ENCODE results near the gene HPSE2.

HPSE2 gene

GRCh38 chr10:98489561-98490481 is 745.8 kb downstream of the HPSE2 start:
- DNase-seq (ENCODE audit: low read depth) = no peak

DNA sequence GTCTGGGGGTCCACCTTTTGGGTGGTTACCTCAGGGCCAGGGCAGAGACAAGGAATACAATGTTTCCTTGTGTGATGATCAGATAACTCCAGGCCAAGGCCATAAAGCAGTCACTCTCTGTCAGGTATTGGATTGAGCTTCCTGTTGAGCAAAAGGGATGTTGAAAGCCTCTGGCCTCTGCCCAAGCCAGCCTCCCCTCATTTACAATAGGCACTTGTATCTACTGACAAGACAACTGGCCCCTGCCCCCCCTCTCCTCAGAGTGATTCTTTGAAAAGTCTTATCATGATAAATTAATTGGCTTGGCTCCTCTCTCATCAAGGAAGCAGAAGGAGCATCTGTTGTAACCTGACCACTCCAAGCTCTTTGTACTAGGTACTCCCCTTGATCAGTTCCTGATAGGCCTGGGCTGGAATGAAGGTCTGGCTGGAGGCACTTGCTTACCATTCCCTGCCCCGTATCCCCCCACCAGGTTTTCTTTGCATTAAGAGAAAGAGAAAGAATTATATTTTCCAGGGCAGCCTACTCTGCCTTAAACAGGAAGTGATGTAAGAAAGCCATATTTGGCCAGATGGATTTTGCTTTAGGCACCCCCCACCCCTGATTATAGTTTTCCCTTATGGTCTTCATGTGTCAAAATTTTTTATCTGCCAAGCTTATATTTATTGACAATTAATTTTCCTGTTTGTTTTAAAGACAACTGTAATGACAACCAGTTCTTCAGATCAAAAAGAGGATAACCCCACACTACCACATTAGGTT is 746.8 kb downstream of the HPSE2 start:
- DNase-seq (ENCODE audit: low read depth) = no peak

- no peak for DNase-seq (ENCODE audit: low read depth)
Measured at GRCh38 chr10:98487649-98488048, 748.0 kb downstream of the HPSE2 start.

DNA sequence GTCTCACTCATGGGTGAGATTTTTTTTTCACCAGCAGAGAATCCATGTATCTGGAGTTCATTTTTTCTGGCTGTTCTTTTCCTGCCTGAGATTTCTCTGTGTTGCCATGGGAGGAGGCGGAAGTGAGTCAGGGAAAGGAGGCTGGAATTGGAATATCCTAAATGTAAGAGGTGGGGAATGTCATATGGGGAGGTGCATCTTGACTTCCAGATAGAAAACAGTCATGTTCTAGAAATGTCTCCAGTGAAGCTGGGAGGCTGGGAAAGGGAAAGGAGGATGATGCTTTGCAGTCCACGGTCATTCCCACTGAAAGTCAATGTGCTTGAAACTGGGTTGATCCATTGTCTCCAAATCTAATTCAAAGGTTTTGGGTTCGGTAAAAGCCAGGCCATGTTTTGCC is 749.2 kb downstream of the HPSE2 start:
- DNase-seq (ENCODE audit: low read depth) = no peak

GRCh38 chr10:98485959-98486358 is 749.7 kb downstream of the HPSE2 start:
- no peak for DNase-seq (ENCODE audit: low read depth)

DNA sequence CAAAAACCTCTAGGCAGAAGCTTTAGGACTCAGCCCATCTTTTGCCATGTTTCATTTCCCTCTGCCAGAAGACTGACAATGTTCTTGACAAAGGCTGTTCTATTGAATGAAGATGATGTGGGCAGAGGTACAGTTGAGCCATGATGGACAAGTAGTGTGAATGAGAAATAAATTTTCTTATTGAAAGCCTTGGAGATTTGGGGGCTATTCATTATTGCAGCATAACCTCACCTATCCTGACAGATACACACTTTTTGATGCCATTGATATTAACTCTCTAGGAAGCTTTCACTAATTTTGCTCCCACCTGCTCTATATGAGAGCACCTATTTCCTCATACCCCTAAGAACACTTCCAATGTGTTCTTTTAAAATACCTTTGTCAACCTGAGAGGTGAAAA is 752.0 kb downstream of the HPSE2 start:
- no peak for DNase-seq (ENCODE audit: low read depth)

DNA sequence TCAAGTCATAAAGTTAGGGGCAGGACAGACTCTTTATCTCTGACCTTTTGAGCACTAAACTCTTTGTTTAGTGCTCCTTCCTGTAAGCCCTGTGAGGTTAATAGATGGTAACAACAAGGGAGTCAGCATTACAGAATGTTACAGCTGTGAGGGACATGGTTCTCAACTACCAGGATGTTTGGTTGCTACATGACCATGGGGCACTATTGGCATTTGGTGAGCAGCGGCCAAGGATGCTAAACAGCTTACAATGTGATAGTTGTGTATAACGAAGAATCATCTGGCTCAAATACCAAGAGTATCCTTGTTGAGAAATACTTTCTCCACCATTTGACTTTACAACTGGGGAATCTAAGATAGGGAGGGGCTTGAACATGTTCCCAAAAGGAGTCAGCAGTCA is 753.6 kb downstream of the HPSE2 start:
- DNase-seq (ENCODE audit: low read depth) = no peak

DNA sequence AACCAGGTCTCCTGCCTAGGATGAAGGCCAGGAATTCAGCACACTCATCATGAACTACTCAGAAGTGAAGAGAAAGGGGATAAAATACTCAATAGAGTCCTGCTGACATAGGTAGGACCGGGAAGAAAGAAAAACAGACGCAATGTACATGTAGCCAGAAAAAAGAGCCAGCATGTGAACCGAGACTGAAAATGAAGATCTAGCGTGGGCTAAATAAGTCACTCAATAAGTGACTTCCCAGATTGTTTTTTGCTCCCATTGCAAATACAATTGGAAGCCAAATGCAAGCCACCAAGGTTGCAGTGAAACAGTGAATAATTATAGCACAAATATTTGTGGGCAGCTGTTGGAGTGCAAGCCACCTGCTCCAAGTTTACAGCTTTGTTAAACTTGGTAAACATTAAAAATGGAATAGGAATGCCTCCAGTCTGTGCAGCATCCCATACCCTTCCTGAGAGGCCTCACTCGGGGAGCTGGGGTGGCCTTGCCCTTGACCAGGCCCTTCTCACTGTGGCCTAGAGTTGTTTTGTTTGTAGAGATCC is 754.2 kb downstream of the HPSE2 start:
- DNase-seq (ENCODE audit: low read depth) = no peak

DNA sequence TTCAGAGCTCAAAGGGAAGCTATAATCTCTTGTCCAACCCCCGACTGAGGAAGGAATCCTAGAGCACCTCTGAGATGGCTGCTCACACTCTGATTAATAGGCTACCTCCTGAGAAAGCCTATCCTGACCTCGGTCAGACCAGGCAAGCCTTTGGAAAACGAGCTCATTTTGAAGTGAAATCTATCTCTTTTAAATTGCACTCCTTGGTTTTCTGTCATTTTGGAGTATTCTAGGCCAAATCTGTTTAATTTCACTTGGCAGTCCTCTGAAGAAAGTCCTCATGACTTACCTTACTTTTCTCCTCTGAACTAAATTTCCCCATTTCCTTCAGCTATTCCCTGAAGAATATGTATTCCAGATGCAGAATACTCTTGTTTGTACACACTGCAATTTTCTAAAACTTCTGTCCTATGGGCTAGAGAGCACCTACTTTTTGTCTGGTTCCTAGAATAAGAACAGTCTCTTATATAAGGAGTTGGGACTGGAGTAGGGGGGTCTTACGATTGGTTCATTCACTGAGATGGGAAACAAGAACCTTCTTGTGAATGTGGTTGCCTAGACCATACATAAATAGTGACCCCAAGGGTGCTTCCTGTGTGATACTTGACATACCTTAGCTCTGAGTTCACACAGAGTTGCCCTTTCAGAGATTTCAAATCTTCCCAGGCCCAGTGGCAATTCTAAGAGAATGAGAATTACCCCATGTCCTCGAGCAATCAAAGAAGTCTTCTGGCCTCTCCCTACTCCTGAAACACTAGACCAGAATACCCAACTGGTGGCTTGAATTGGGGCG is 757.0 kb downstream of the HPSE2 start:
- DNase-seq (ENCODE audit: low read depth) = no peak

DNA sequence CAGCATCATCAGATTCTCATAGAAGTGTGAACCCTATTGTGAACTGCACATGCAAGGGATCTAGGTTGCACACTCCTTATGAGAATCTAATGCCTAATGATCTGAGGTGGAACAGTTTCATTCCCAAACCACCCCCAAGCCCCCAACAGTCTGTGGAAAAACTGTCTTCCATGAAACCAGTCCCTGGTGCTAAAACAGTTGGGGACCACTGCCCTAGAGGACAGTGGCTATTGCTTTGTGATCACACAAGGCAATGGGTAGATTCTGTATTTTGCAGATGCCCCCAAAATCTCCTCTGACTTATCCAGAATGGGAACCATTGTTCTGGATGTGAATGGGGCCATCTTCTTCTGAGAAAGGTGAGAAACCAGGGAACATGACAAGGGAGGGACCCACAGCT is 757.8 kb downstream of the HPSE2 start:
- no peak for DNase-seq (ENCODE audit: low read depth)

DNA sequence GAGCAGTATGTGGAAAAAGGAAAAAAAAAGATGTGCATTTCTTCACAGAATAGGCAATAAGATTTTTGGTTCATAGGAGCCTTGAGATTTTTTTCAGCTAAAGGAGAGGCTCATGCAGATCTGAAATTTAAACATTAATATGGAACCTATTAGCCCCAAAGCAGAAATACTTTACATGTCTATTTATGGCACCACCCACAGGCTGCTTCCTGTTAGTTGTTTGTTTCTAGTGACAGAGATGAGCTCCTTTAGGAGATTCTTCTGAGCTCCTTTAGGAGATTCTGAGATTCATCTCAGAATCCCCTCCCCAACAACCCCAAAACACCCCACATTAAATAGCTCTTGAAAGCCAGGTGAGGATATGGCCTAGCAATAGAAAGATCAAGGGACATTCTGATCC is 761.0 kb downstream of the HPSE2 start:
- DNase-seq (ENCODE audit: low read depth) = no peak

DNA sequence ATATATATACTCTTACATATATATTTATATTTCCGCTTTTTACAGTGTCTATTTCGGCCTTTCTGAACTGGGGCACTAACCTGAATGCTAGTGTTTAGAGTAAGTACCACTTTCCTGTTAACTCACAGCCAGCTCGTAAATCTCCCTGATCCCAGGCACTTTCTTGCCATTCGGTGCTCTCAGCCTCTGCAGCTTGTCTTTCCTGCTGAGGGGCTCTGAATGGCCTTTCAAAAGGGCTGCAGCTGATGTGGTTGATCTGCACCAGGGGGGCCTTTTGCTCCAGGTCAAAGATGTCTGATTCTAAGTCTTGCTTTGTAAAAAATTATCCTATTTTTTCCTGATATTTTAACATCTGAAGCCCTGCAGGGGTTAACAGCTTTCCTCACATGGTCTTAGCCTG is 763.5 kb downstream of the HPSE2 start:
- DNase-seq (ENCODE audit: low read depth) = no peak

- no peak for DNase-seq (ENCODE audit: low read depth)
Measured at GRCh38 chr10:98470850-98471249, 764.8 kb downstream of the HPSE2 start.

GRCh38 chr10:98469001-98469931 is 766.4 kb downstream of the HPSE2 start:
- DNase-seq (ENCODE audit: low read depth) = no peak

GRCh38 chr10:98467506-98468318 is 767.9 kb downstream of the HPSE2 start:
- DNase-seq (ENCODE audit: low read depth) = no peak

DNA sequence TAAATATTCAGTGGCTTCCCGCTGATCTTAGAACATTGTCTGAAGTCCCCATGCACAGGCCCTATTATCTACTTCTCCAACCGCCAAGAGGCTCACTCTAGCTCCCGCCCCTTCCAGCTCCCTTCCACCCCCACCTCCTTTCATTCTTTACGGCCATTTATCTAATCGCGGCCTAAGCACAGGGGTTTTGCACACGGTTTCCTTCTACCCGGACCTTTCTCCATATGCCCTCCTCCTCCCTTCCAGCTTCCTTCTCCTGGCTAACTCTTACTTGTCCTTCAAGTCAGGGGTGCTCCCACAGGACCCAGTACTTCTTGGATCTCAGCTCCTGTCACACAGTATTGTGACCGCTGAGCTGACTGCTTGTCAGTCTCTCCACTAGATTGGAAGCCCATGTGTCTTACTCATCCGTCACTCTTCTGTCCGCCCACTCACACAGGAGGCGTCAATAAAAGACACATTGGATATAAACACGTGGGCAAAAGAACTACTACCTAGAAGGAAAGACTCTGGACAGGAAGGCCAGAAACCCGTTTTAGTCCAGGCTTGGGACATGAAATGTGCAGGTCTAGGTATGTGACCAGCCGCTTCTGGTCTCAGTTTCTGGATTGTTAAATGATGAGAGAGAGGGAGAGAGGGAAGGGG is 768.7 kb downstream of the HPSE2 start:
- DNase-seq (ENCODE audit: low read depth) = no peak

DNA sequence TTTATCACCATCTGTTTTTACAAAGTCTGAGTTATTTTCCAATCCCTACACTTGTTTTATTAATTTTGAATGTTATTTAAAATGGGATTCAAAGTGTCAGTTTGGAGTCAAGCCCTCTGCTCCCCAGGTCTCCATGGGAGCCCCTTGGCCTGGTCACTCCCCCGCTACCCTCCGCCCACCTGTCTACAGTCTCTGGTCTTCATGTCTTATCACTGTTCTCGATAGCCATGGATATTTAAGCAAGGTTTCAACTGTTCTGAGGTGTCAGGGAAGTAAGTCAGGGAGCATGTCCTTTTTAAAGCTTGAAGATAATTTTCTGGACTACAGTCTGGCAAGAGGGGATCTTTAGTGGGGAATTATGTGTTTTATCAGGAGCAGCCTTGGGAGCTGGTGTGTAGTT is 769.8 kb downstream of the HPSE2 start:
- no peak for DNase-seq (ENCODE audit: low read depth)

- DNase-seq (ENCODE audit: low read depth) = no peak
Measured at GRCh38 chr10:98463976-98464754, 771.5 kb downstream of the HPSE2 start.

DNA sequence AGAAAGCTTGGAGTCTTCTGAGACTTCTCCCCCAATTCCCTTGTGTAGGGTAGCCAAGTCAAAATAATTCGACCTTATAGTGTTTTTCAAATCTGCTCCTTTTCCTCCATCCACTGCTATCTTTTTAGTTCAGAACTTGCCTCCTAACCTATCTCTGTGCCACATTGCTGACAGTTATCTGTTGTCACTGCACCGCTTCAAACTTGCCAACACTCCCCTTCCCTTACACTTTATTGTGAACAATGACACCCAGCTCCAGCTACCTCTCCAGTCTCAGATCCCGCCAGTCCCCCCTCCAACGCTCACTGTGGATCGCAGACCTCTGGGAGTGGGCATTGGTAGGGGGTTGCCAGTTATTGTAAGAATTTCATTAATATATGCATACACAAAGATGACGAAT is 772.6 kb downstream of the HPSE2 start:
- no peak for DNase-seq (ENCODE audit: low read depth)
